ENCODE data around the gene RAB3B. TPM values are rescaled to one million over a fixed set of nuclear protein-coding genes. Genes with fewer than 3 reads are reported as not detected.

Gene RAB3B
- total and polyA plus RNA-seq, 2 of the 4 experiments (the other 2 are of a cell fraction) = 33.6 to 78.5 TPM

DNA sequence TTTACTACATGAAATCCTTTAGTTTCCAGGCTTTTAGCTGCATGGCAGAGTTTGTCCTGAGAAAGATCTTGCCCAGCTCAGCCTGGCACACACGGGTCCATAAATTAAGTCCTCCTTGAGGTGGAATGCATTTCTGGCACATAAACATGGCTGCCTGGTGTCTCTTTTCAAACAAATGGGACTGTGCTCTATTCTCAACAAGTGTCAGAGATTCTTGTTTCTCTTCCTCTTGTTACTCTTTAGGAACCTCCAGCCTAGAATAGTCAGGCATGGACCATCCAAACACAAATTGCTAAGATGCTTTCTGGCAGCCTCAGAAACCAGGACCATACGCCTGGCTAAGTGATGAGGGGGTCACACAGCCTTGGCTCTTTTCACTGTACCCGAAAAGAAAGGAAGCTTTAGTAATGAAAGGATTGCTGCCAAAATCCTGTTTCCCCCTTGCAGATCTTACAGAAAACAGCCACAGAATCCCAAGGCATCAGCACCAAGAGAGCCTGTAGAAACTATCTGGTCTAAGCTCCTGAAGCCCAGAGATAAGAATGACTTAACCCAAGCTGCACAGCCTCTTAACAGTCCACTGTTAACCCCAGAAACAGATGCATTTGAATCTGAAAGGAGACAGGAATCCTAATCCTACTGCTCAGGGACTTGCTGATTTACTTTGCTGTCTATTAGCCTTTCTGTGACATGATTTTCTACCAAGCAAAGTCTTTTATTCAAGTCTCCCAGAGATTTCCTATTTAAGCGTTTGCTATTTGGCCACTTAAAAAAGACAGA is 80.1 kb downstream of the RAB3B start:
- no peak overlapping the region; the same call in 1 of the 2 replicates for H3K18ac ChIP-seq (ENCODE audit: low read depth, low read length)
- 0 out of 4 replicates have a peak, but pooled peaks cover 0 to 8% of the 10 kb centered on the region in 2 experiments for H3K79me1 ChIP-seq (ENCODE audit: low read depth in 1 of 2, low read length in 2 of 2)
- no peak overlapping the region for H2BK15ac ChIP-seq (ENCODE audit: low read depth, low read length)
- peaks cover 11% of the 10 kb centered on the region for H3K4me1 ChIP-seq (ENCODE audit: control insufficient read depth, insufficient read depth, low read length)
- intact Hi-C loops (cut with micrococcal nuclease) (no loop called here), dilution Hi-C loops (cut with HindIII; ENCODE audit: low sequenced_read_pairs, unreplicated experiment) (no loop called here), in situ Hi-C loops (cut with MboI; ENCODE audit: low sequenced_read_pairs) (no loop called here)
- H3K27me3 ChIP-seq (ENCODE audit: control insufficient read depth, insufficient read depth, low read length) = no peaks in the 10 kb centered on the region
- no peak overlapping the region for H4K5ac ChIP-seq (ENCODE audit: low read depth, low read length)
- H3K4ac ChIP-seq (ENCODE audit: low read depth, low read length) = no peak overlapping the region
- no peak overlapping the region for H3K4me2 ChIP-seq (ENCODE audit: low read depth, low read length)
- H4K20me1 ChIP-seq (ENCODE audit: insufficient read depth, low read length) = no peaks in the 10 kb centered on the region
- peaks cover 8% of the 10 kb centered on the region for H3K36me3 ChIP-seq (ENCODE audit: control insufficient read depth, insufficient read depth, low read length)
- no peak overlapping the region; the same call in 1 of the 2 replicates for H3K14ac ChIP-seq (replicated peaks; ENCODE audit: low read depth, low read length)
- TF ChIP-seq MAZ (IDR thresholded peaks at IDR 0.05; ENCODE audit: borderline replicate concordance, low read depth, low read length) = no peak
- no peak overlapping the region for H2AK9ac ChIP-seq (replicated peaks; ENCODE audit: low read depth, low read length, poor library complexity)
- 100% methylated on average over 1 of the region's 4 CpGs; no CpG with 5 or more reads in 1 of the 2 experiments for WGBS, 2 experiments (ENCODE audit: extremely low coverage in 2 of 2, insufficient read length in 1 of 2)
- ChIA-PET CTCF (no interaction called here), POLR2A (ENCODE audit: unreplicated experiment) (no interaction called here)
- no peak overlapping the region for H2BK5ac ChIP-seq (ENCODE audit: low read depth, low read length, poor library complexity, severe bottlenecking)
- H2AK5ac ChIP-seq (ENCODE audit: low read depth, low read length) = no peak overlapping the region
- H4K91ac ChIP-seq (ENCODE audit: insufficient read depth, low read depth, low read length) = no peak overlapping the region
- no peak overlapping the region for H3K27ac ChIP-seq (ENCODE audit: insufficient read depth, low read length)
- no peaks in the 10 kb centered on the region for H3K9me3 ChIP-seq (ENCODE audit: control insufficient read depth, insufficient read depth, low read length)
- ATAC-seq (ENCODE audit: low read depth) (no peak), DNase-seq (no peak)
- H2BK20ac ChIP-seq (ENCODE audit: low read depth, low read length) = no peak overlapping the region
- no peak overlapping the region for H3K9ac ChIP-seq (ENCODE audit: low read depth, low read length)
- H3K4me3 ChIP-seq (ENCODE audit: insufficient read depth, low read depth, low read length) = no peak overlapping the region
- H2BK120ac ChIP-seq (ENCODE audit: low read depth, low read length) = no peak overlapping the region
- peaks cover 14% of the 10 kb centered on the region for H3K9me1 ChIP-seq (ENCODE audit: insufficient read depth, low read length)
- H2AFZ ChIP-seq (replicated peaks; ENCODE audit: low read length, poor library complexity) = no peak overlapping the region
- peak overlapping the region in 1 of 2 experiments; percentile 31; a peak in 1 of 4 replicates for H4K8ac ChIP-seq (ENCODE audit: low read depth in 2 of 2, low read length in 2 of 2)
- H3K56ac ChIP-seq (ENCODE audit: extremely low read depth, insufficient read depth, low read length) = no peak overlapping the region
- no peak overlapping the region for H3K23ac ChIP-seq (ENCODE audit: low read depth, low read length)
- BruUV-seq (replicated peaks) = no TSS peak

All from IMR-90 (cell line).